ENCODE data around the gene GPT2. TPM values are rescaled to one million over a fixed set of nuclear protein-coding genes. Genes with fewer than 3 reads are reported as not detected.

Gene GPT2
- total RNA-seq, 1 donor from 2014 or later: 21.6 TPM

DNA sequence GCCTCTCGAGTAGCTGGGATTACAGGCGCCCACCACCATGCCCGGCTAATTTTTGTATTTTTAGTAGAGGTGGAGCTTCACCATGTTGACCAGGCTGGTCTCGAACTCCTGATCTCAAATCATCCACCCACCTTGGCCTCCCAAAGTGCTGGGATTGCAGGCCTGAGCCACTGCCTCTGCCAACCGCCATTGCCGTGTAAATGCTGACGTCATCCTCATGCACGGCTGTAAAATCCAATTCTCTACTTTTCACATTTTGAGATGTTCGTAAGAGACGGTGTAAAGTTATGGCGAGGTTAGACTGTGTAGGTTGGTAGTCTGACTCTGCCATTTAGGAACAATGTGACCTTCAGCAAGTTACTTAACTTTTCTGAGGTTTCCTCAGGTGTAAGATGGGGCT is 91.0 kb downstream of the GPT2 start:
- DNase-seq (ENCODE audit: low spot score): no peak
- Histone ChIP-seq H3K4me1 (peaks cover 15% of the 10 kb centered on the region), H3K27ac (no peak overlapping the region), H3K36me3 (peaks cover 4% of the 10 kb centered on the region), H3K79me2 (ENCODE audit: low read depth) (peaks cover 36% of the 10 kb centered on the region), H3F3A (ENCODE audit: low read depth) (peaks cover 12% of the 10 kb centered on the region), H4K20me1 (ENCODE audit: low read depth) (peaks cover 20% of the 10 kb centered on the region), H3K4me2 (no peak overlapping the region), H2AFZ (replicated peaks) (no peak overlapping the region), H3K4me3 (no peak overlapping the region), H3K9ac (no peak overlapping the region), H3K27me3 (no peaks in the 10 kb centered on the region), H3K9me3 (ENCODE audit: low read depth) (no peaks in the 10 kb centered on the region)
- H3K9me3 Mint-ChIP-seq: no peaks in the 10 kb centered on the region
- H3K4me1 Mint-ChIP-seq: peaks cover 26% of the 10 kb centered on the region
- peaks cover 5% of the 10 kb centered on the region for H3K36me3 Mint-ChIP-seq
- H3K27me3 Mint-ChIP-seq (ENCODE audit: insufficient read depth, low read depth): peaks cover under 1% of the 10 kb centered on the region
- TF ChIP-seq CTCF (IDR thresholded peaks at IDR 0.05) (no peak), EZH2 (IDR thresholded peaks at IDR 0.05) (no peak), EZH2phosphoT487 (IDR thresholded peaks at IDR 0.05) (no peak)
- no peak overlapping the region for H3K27ac Mint-ChIP-seq
- peak overlapping the region; percentile 68 for H3K4me3 Mint-ChIP-seq

DNA sequence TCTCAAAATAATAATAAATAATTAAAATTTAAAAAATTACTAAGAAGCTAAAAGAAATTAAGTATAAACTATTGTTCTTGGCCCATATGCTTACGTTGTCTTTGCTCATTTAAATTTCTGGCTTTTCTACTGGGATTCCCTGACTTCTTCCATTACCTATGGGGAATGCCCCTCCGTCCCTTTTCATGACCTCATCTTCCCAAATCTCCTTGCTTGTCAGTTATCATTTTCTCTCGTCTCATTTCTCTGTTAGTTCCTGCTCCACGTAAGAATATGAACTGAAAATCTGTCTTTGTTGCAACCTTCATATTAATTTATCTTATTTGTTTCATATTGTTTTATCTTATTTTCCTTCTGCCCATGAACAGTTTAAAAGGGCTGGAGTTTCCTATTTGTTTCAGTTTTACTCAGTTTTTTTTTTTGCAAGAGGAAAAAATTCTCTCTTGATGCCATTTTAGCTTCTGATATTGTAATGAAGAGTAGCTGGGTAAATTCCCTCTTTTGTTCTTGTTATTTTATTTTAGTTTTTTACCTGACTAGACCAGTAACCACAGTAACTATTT is 91.8 kb downstream of the GPT2 start:
- Mint-ChIP-seq H3K36me3 (peaks cover 3% of the 10 kb centered on the region), H3K9me3 (no peaks in the 10 kb centered on the region), H3K4me3 (no peak overlapping the region), H3K27ac (no peak overlapping the region), H3K4me1 (peaks cover 23% of the 10 kb centered on the region), H3K27me3 (ENCODE audit: insufficient read depth, low read depth) (no peaks in the 10 kb centered on the region)
- Histone ChIP-seq H3K4me2 (no peak overlapping the region), H3K4me1 (peaks cover 15% of the 10 kb centered on the region), H3K27me3 (no peaks in the 10 kb centered on the region), H3K36me3 (peaks cover 4% of the 10 kb centered on the region), H3K79me2 (ENCODE audit: low read depth) (peaks cover 27% of the 10 kb centered on the region), H3K9me3 (ENCODE audit: low read depth) (no peaks in the 10 kb centered on the region), H3K4me3 (no peak overlapping the region), H2AFZ (replicated peaks) (no peak overlapping the region), H3K27ac (no peak overlapping the region), H4K20me1 (ENCODE audit: low read depth) (peaks cover 13% of the 10 kb centered on the region), H3F3A (ENCODE audit: low read depth) (peaks cover 12% of the 10 kb centered on the region), H3K9ac (no peak overlapping the region)
- TF ChIP-seq EZH2 (IDR thresholded peaks at IDR 0.05): no peak
- no peak for TF ChIP-seq CTCF (IDR thresholded peaks at IDR 0.05)
- no peak for TF ChIP-seq EZH2phosphoT487 (IDR thresholded peaks at IDR 0.05)
- no peak for DNase-seq (ENCODE audit: low spot score)

DNA sequence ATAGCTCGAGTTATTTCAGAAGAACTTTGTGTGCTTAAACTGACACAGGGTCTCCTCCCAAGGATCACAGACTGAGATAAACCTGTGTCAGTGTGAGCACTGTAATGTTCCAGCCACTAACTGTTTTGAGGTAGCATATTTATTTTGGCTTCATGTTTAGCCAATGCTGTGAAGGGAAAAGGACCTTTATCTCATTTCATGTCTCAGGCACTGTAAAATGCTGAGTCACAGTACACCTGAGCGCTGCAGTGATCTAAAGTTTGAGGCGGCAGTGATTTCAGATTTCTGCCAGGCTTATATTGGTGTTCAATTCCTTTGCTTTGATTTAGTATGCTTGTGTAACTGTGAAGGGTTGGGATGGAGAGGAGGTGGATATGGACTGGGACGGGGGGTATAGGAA is 92.4 kb downstream of the GPT2 start:
- peaks cover 22% of the 10 kb centered on the region for H3K79me2 ChIP-seq (ENCODE audit: low read depth)
- H4K20me1 ChIP-seq (ENCODE audit: low read depth): peaks cover 9% of the 10 kb centered on the region
- H3K36me3 Mint-ChIP-seq: no peaks in the 10 kb centered on the region
- no peak overlapping the region for H2AFZ ChIP-seq (replicated peaks)
- H3K4me1 ChIP-seq: peaks cover 15% of the 10 kb centered on the region
- H3K9me3 ChIP-seq (ENCODE audit: low read depth): no peaks in the 10 kb centered on the region
- no peak overlapping the region for H3K27ac ChIP-seq
- no peak overlapping the region for H3K9ac ChIP-seq
- no peak overlapping the region for H3K4me3 Mint-ChIP-seq
- no peak overlapping the region for H3K27ac Mint-ChIP-seq
- H3K4me1 Mint-ChIP-seq: peaks cover 20% of the 10 kb centered on the region
- no peaks in the 10 kb centered on the region for H3K9me3 Mint-ChIP-seq
- H3K27me3 Mint-ChIP-seq (ENCODE audit: insufficient read depth, low read depth): no peaks in the 10 kb centered on the region
- no peak overlapping the region for H3K4me3 ChIP-seq
- peaks cover 4% of the 10 kb centered on the region for H3K36me3 ChIP-seq
- no peak for DNase-seq (ENCODE audit: low spot score)
- H3K4me2 ChIP-seq: no peak overlapping the region
- H3F3A ChIP-seq (ENCODE audit: low read depth): peaks cover 12% of the 10 kb centered on the region
- no peaks in the 10 kb centered on the region for H3K27me3 ChIP-seq
- TF ChIP-seq CTCF (IDR thresholded peaks at IDR 0.05): no peak

Small RNAs within 50 kb of the gene (small RNA-seq; reads per million reads assigned to genes)
- not detected for gene AC007225.2

Other genes starting within 250 kb of the GPT2 start
- 89.7 and 115 TPM in 2 replicates for gene VPS35, start 195.2 kb upstream of the GPT2 start, total RNA-seq (ENCODE audit: low replicate concordance)
- gene ORC6, start 194.7 kb upstream of the GPT2 start, total RNA-seq (ENCODE audit: low replicate concordance): 95.3 and 122 TPM in 2 replicates
- gene MYLK3, start 136.0 kb upstream of the GPT2 start, total RNA-seq (ENCODE audit: low replicate concordance): 0.28 and 1.6 TPM in 2 replicates
- gene C16orf87, start 53.2 kb upstream of the GPT2 start, total RNA-seq (ENCODE audit: low replicate concordance): 40.9 and 66.7 TPM in 2 replicates
- 70.1 and 113 TPM in 2 replicates for gene DNAJA2, start 89.3 kb downstream of the GPT2 start, total RNA-seq (ENCODE audit: low replicate concordance)

Measured in neural progenitor cell (in vitro differentiated cells).